SK-MEL-5 (cell line): ENCODE results near the gene RRAGC. TPM values are rescaled to one million over a fixed set of nuclear protein-coding genes. Genes with fewer than 3 reads are reported as not detected.
A peak's percentile ranks its signal among the peaks of the same experiment; 100 is the strongest.

Source experiments
- DNase-seq: peaks from one replicate; pipeline ENCODE4 v3.0.0-alpha.2; 2016; ENCODE audit warnings: low read depth, low spot score
- in situ Hi-C: cut with HindIII; loops from 2 replicates; pipeline ENCODE4 v1.10.0; 2016; ENCODE audit warnings: low sequenced_read_pairs, high pct_unique_total_duplicates, low pct_unique_long_range_greater_than_20kb
- small RNA-seq, 2 experiments: library from RNA; depleted of rRNA; stranded (forward); fragments of <200 nt; gene quantifications; one replicate each; pipeline ENCODE3, GENCODE V24; 2014
- total RNA-seq: library from RNA; depleted of rRNA; stranded (reverse); fragments of >200 nt; shearing (Covaris generic); gene quantifications from 2 replicates; pipeline ENCODE4 v1.2.3, GENCODE V29; 2014; rRNA removed

RRAGC gene
- total RNA-seq, 1 experiment from 2014 or later = 18.8 TPM

- in situ Hi-C loops = no loop called here
- DNase-seq = no peak
Observed at GRCh38 chr1:38800720-38801671, 58.6 kb downstream of the RRAGC start.

GRCh38 chr1:38793299-38793698 lies 66.3 kb downstream of the RRAGC start:
- no peak for DNase-seq
- in situ Hi-C loops = no loop called here

GRCh38 chr1:38791892-38792291 lies 67.7 kb downstream of the RRAGC start:
- in situ Hi-C loops = no loop called here
- no peak for DNase-seq

GRCh38 chr1:38791164-38791515 lies 68.4 kb downstream of the RRAGC start:
- in situ Hi-C loops = no loop called here

GRCh38 chr1:38790422-38791163 lies 69.0 kb downstream of the RRAGC start:
- DNase-seq = no peak
- in situ Hi-C loops = no loop called here

More at GRCh38 chr1:38791164-38791515, 68.4 kb downstream of the RRAGC start:
- no peak for DNase-seq

GRCh38 chr1:38789498-38790169 lies 69.9 kb downstream of the RRAGC start:
- DNase-seq = peak; percentile 53
- in situ Hi-C loops = no loop called here

GRCh38 chr1:38788341-38789336 lies 70.9 kb downstream of the RRAGC start:
- in situ Hi-C loops = no loop called here
- DNase-seq = no peak

Small RNA genes lying within 50 kb of the gene (small RNA-seq; reads per million reads assigned to genes)
- 0 reads per million in 2 experiments for gene GJA9-MYCBP

Other genes starting within 250 kb of the RRAGC start
- 13.3 and 18.0 TPM in 2 replicates for gene MYCBP, start 13.6 kb upstream of the RRAGC start, total RNA-seq
- gene GJA9, start 21.8 kb upstream of the RRAGC start, total RNA-seq = not detected in 2 replicates
- gene RHBDL2, start 82.1 kb upstream of the RRAGC start, total RNA-seq = not detected in 2 replicates
- gene AKIRIN1, start 131.5 kb upstream of the RRAGC start, total RNA-seq = 88.1 and 93.9 TPM in 2 replicates
- gene NDUFS5, start 166.6 kb upstream of the RRAGC start, total RNA-seq = 565 and 589 TPM in 2 replicates